COLO668 (cell line): ENCODE measurements around the gene IFT22.
"Not testable (repeated sequence)": the region's sequence is repeated elsewhere in the genome, so short reads cannot be mapped to it uniquely, and the experiment has no call there.

ENCODE experiments used
- DNase-seq: peaks from one replicate; lab custom pipeline; 2025; ENCODE audit not compliant: unreplicated experiment; lab: John Stamatoyannopoulos, UW

Gene IFT22

GRCh38 chr7:101278461-101279292 is 42.9 kb downstream of the IFT22 start:
- no peak for DNase-seq

- DNase-seq = no peak
Observed at GRCh38 chr7:101277155-101277554, 44.5 kb downstream of the IFT22 start.

- DNase-seq = no peak
Observed at GRCh38 chr7:101273206-101273605, 48.4 kb downstream of the IFT22 start.

GRCh38 chr7:101271021-101271420 is 50.6 kb downstream of the IFT22 start:
- no peak for DNase-seq

GRCh38 chr7:101269664-101270063 is 51.9 kb downstream of the IFT22 start:
- no peak for DNase-seq

- no peak for DNase-seq
Observed at GRCh38 chr7:101265622-101266516, 55.7 kb downstream of the IFT22 start.

GRCh38 chr7:101264102-101264706 is 57.4 kb downstream of the IFT22 start:
- not testable (repeated sequence) for DNase-seq
